ENCODE data around the gene RCN2.

RCN2 gene

GRCh38 chr15:76994496-76994895 is 62.9 kb downstream of the RCN2 start:
- no peaks in the 10 kb centered on the region for H3K79me2 ChIP-seq (ENCODE audit: control insufficient read depth, insufficient read depth, low read length, unreplicated experiment)
- no peak overlapping the region for H3K4me3 ChIP-seq (ENCODE audit: low read depth, low read length)
- no peak overlapping the region for H3K27ac ChIP-seq (ENCODE audit: low read depth, low read length)
- no peak overlapping the region for H2AFZ ChIP-seq (ENCODE audit: low read length, unreplicated experiment)
- peaks cover 19% of the 10 kb centered on the region for H3K4me1 ChIP-seq (ENCODE audit: control insufficient read depth, insufficient read depth, low read length, unreplicated experiment)
- H3K27me3 ChIP-seq (ENCODE audit: insufficient read depth, low read length) = no peaks in the 10 kb centered on the region
- no peaks in the 10 kb centered on the region for H3K36me3 ChIP-seq (ENCODE audit: insufficient read depth, low read length)

GRCh38 chr15:76994971-76995945 is 63.7 kb downstream of the RCN2 start, which contains the start of gene PSTPIP1:
Gene PSTPIP1, plus strand, starts transcription at chr15:76995126. Its CDS starts 448 bp downstream, at chr15:76995574.
- H3K27me3 ChIP-seq (ENCODE audit: insufficient read depth, low read length) = no peaks in the 10 kb centered on the region
- H3K79me2 ChIP-seq (ENCODE audit: control insufficient read depth, insufficient read depth, low read length, unreplicated experiment) = no peaks in the 10 kb centered on the region
- H3K4me3 ChIP-seq (ENCODE audit: low read depth, low read length) = no peak within 1 kb of the TSS
- H3K27ac ChIP-seq (ENCODE audit: low read depth, low read length) = no peak within 1 kb of the TSS
- peak within 1 kb of the TSS; percentile 53 for H2AFZ ChIP-seq (ENCODE audit: low read length, unreplicated experiment)
- H3K4me1 ChIP-seq (ENCODE audit: control insufficient read depth, insufficient read depth, low read length, unreplicated experiment) = peaks cover 19% of the 10 kb centered on the region
- no peaks in the 10 kb centered on the region for H3K36me3 ChIP-seq (ENCODE audit: insufficient read depth, low read length)

- H3K36me3 ChIP-seq (ENCODE audit: insufficient read depth, low read length) = no peaks in the 10 kb centered on the region
- no peaks in the 10 kb centered on the region for H3K79me2 ChIP-seq (ENCODE audit: control insufficient read depth, insufficient read depth, low read length, unreplicated experiment)
- peaks cover 19% of the 10 kb centered on the region for H3K4me1 ChIP-seq (ENCODE audit: control insufficient read depth, insufficient read depth, low read length, unreplicated experiment)
- no peak overlapping the region for H3K4me3 ChIP-seq (ENCODE audit: low read depth, low read length)
- H3K27ac ChIP-seq (ENCODE audit: low read depth, low read length) = no peak overlapping the region
- H2AFZ ChIP-seq (ENCODE audit: low read length, unreplicated experiment) = peak overlapping the region; percentile 53
- no peaks in the 10 kb centered on the region for H3K27me3 ChIP-seq (ENCODE audit: insufficient read depth, low read length)
Measured at GRCh38 chr15:76996076-76996525, 64.6 kb downstream of the RCN2 start.

- Histone ChIP-seq H3K79me2 (ENCODE audit: control insufficient read depth, insufficient read depth, low read length, unreplicated experiment) (no peaks in the 10 kb centered on the region), H3K4me1 (ENCODE audit: control insufficient read depth, insufficient read depth, low read length, unreplicated experiment) (peaks cover 19% of the 10 kb centered on the region), H2AFZ (ENCODE audit: low read length, unreplicated experiment) (no peak overlapping the region), H3K36me3 (ENCODE audit: insufficient read depth, low read length) (no peaks in the 10 kb centered on the region), H3K4me3 (ENCODE audit: low read depth, low read length) (no peak overlapping the region), H3K27ac (ENCODE audit: low read depth, low read length) (no peak overlapping the region), H3K27me3 (ENCODE audit: insufficient read depth, low read length) (no peaks in the 10 kb centered on the region)
Measured at GRCh38 chr15:76996526-76997401, 65.2 kb downstream of the RCN2 start.

GRCh38 chr15:76998663-76999285 is 67.2 kb downstream of the RCN2 start:
- H2AFZ ChIP-seq (ENCODE audit: low read length, unreplicated experiment) = no peak overlapping the region
- H3K79me2 ChIP-seq (ENCODE audit: control insufficient read depth, insufficient read depth, low read length, unreplicated experiment) = no peaks in the 10 kb centered on the region
- H3K4me3 ChIP-seq (ENCODE audit: low read depth, low read length) = no peak overlapping the region
- peaks cover 19% of the 10 kb centered on the region for H3K4me1 ChIP-seq (ENCODE audit: control insufficient read depth, insufficient read depth, low read length, unreplicated experiment)
- no peaks in the 10 kb centered on the region for H3K36me3 ChIP-seq (ENCODE audit: insufficient read depth, low read length)
- no peaks in the 10 kb centered on the region for H3K27me3 ChIP-seq (ENCODE audit: insufficient read depth, low read length)
- no peak overlapping the region for H3K27ac ChIP-seq (ENCODE audit: low read depth, low read length)

- Histone ChIP-seq H2AFZ (ENCODE audit: low read length, unreplicated experiment) (no peak overlapping the region), H3K79me2 (ENCODE audit: control insufficient read depth, insufficient read depth, low read length, unreplicated experiment) (no peaks in the 10 kb centered on the region), H3K27me3 (ENCODE audit: insufficient read depth, low read length) (no peaks in the 10 kb centered on the region), H3K27ac (ENCODE audit: low read depth, low read length) (no peak overlapping the region), H3K36me3 (ENCODE audit: insufficient read depth, low read length) (no peaks in the 10 kb centered on the region), H3K4me1 (ENCODE audit: control insufficient read depth, insufficient read depth, low read length, unreplicated experiment) (peaks cover 19% of the 10 kb centered on the region), H3K4me3 (ENCODE audit: low read depth, low read length) (no peak overlapping the region)
Measured at GRCh38 chr15:76999996-77000395, 68.4 kb downstream of the RCN2 start.

DNA sequence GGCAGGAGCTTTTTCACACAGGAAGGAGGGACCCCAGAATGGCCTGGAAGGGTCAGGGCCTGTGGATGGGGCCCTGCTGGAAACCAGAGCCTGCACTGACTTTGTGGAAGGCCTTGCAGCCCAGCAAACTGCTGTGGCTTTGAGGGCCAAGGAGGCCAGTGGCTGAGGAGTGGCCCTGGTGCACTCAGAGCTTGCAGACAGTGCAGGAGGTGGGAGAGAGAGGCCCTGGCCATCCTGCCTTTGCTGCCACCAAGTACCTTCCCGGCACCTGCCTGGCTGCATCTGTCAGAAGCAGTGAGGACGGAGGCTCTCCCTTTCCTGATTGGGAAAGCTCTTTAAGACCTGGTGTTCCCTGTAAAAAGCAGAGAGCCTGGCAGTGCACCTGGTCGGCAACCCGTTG is 69.8 kb downstream of the RCN2 start:
- Histone ChIP-seq H2AFZ (ENCODE audit: low read length, unreplicated experiment) (no peak overlapping the region), H3K27me3 (ENCODE audit: insufficient read depth, low read length) (peaks cover 9% of the 10 kb centered on the region; the same call in 1 of the 2 replicates), H3K27ac (ENCODE audit: low read depth, low read length) (no peak overlapping the region), H3K36me3 (ENCODE audit: insufficient read depth, low read length) (no peaks in the 10 kb centered on the region), H3K79me2 (ENCODE audit: control insufficient read depth, insufficient read depth, low read length, unreplicated experiment) (no peaks in the 10 kb centered on the region), H3K4me1 (ENCODE audit: control insufficient read depth, insufficient read depth, low read length, unreplicated experiment) (peaks cover 14% of the 10 kb centered on the region), H3K4me3 (ENCODE audit: low read depth, low read length) (no peak overlapping the region)

DNA sequence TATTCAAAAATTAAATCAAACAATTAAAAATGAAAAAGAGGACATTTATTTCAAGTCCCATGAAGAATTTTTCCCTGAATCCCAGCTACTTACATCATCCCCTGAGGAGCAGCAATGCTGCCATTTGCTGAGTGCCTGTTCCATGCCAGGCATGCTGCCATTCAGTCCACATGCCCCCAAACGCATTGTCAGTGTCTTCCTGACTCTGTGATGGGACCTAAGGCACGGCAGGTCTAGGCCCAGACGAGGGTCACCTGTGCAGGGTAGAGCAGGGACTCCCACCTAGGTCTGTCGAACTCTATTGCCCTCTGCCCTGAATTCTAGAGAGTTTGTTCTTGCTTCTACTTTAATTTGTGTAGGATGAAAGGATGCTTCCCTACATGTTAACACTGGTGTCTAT is 70.4 kb downstream of the RCN2 start:
- Histone ChIP-seq H3K27me3 (ENCODE audit: insufficient read depth, low read length) (peaks cover 14% of the 10 kb centered on the region), H3K4me3 (ENCODE audit: low read depth, low read length) (no peak overlapping the region), H3K4me1 (ENCODE audit: control insufficient read depth, insufficient read depth, low read length, unreplicated experiment) (peaks cover 8% of the 10 kb centered on the region), H2AFZ (ENCODE audit: low read length, unreplicated experiment) (no peak overlapping the region), H3K36me3 (ENCODE audit: insufficient read depth, low read length) (no peaks in the 10 kb centered on the region), H3K79me2 (ENCODE audit: control insufficient read depth, insufficient read depth, low read length, unreplicated experiment) (no peaks in the 10 kb centered on the region), H3K27ac (ENCODE audit: low read depth, low read length) (no peak overlapping the region)

- H3K4me3 ChIP-seq (ENCODE audit: low read depth, low read length) = no peak overlapping the region
- H3K4me1 ChIP-seq (ENCODE audit: control insufficient read depth, insufficient read depth, low read length, unreplicated experiment) = peaks cover 3% of the 10 kb centered on the region
- H3K27ac ChIP-seq (ENCODE audit: low read depth, low read length) = no peak overlapping the region
- H2AFZ ChIP-seq (ENCODE audit: low read length, unreplicated experiment) = no peak overlapping the region
- peaks cover 14% of the 10 kb centered on the region for H3K27me3 ChIP-seq (ENCODE audit: insufficient read depth, low read length)
- no peaks in the 10 kb centered on the region for H3K36me3 ChIP-seq (ENCODE audit: insufficient read depth, low read length)
- no peaks in the 10 kb centered on the region for H3K79me2 ChIP-seq (ENCODE audit: control insufficient read depth, insufficient read depth, low read length, unreplicated experiment)
Measured at GRCh38 chr15:77002436-77002835, 70.9 kb downstream of the RCN2 start.

Data from ACC112 (cell line).